ENCODE data around the gene NCOA1.
"Not testable (repeated sequence)": the region's sequence is repeated elsewhere in the genome, so short reads cannot be mapped to it uniquely, and the experiment has no call there.

Gene NCOA1

DNA sequence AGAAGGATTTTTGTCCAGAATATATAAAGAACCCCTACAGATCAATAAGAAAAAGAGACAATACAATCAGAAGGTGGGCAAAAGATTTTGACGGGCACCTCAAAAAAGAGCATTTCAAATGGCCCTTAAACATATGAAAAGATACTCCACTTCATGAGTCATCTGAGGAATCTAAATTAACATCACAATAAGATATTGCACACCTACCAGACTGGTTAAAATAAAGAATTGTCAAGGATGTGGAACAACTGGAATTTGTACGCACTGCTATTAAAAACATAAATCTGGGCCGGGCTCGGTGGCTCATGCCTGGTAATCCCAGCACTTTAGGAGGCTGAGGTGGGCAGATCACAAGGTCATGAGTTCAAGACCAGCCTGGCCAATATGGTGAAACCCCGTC is 17.0 kb upstream of the NCOA1 start:
- DNase-seq (ENCODE audit: low spot score): no peak

DNA sequence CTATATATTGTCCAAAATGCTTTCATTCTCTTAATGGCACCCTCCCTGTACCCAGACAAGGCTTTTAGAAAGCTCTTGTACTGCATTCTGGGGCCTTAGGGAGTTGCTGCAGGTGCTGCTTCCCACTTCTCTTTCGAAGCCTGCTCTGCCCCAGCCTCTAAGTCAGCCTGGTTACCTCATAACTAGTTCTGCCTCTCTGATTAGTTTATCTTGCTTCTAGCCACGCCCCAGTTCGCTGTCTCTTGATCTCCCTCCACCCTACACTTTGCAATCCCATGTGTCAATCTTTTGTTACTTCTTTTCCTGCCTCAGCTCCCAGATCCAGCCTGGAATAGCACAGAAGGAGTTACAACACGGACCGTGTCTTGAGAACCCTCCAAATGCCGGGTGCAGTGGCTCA is 13.8 kb upstream of the NCOA1 start:
- DNase-seq (ENCODE audit: low spot score): no peak

DNA sequence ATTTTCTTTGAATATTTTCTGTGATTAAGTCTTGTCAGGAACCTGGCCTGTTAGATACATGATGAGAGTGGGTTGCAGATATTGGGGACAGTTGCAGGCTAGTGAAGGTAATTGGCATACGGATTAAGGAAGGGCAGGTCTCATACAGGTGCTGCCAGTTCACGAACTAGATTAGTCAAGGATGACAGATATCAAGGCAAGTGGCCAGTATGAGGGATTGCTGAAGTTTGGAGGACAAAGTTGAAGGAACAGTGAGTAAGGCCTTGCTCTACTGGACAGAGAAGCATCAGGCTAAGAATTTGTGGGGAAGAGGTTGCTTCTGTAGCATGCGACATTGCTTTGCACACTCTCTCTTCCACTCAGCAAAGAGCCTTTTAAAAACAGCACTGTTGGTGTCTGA is 12.8 kb upstream of the NCOA1 start:
- no peak for DNase-seq (ENCODE audit: low spot score)

DNA sequence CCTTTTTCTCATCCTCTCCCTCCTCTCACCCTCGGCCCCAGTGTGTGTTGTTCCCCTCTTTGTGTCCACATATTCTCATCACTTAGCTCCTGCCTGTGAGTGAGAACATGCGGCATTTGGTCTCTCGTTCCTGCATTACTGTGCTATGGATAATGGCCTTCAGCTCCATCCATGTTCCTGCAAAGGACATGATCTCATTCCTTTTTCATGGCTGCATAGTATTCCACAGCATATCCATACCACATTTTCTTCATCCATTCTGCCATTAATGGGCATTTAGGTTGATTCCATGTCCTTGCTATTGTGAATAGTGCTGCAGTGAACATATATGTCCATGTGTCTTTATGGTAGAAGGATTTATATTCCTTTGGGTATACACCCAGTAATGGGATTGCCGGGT is 10.8 kb upstream of the NCOA1 start:
- no peak for DNase-seq (ENCODE audit: low spot score)

DNA sequence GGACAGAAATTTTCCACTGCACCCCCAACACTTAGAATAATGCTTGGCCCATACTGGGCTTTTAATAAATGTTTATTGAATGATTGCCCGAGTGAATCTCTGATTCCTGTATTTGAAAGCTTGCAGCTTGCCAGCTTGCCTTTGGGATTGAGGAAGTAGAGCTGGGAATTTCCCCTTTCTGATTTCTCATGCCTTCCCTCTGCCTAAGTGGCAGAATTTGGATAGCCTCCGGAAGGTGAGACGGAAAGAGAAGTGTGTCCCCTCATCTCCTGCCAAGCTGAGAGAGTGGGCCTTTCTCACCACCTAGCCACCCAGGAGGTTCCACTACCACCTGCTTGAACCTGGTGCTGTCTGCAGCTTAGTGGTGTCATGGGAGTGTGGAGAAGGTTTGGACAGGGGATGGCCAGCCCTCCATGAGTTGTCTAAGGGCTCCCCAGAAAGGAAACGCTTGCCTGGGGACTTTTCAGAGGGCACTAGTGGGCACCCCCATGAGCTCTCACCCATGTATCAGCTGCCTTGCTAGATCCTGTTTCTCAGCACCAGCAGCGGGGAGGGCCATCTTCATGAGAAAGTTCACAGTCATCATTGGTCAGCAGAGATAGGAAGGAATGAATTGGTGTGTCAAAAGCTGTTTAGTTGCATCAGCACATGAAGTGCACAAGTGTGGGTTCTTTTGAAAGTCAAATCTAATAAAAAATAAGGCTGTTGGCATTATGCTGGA is 8.6 kb upstream of the NCOA1 start:
- DNase-seq (ENCODE audit: low spot score): no peak

DNA sequence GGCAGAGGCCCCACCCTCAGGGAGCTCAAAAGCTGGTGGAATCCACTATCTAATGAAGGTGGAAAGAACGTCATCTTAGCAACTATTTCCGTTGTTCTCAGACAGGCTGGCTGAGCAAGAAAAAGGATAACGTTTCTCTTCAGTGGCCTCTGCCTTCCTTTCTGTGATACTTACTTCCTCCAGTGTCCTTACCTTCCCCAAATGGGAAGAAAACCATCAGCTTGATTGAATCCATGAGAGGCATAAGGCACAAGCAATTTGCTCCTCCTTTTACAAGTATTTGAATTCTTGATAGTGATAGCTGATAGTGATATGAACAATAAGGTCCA is 8.1 kb upstream of the NCOA1 start:
- no peak for DNase-seq (ENCODE audit: low spot score)

DNA sequence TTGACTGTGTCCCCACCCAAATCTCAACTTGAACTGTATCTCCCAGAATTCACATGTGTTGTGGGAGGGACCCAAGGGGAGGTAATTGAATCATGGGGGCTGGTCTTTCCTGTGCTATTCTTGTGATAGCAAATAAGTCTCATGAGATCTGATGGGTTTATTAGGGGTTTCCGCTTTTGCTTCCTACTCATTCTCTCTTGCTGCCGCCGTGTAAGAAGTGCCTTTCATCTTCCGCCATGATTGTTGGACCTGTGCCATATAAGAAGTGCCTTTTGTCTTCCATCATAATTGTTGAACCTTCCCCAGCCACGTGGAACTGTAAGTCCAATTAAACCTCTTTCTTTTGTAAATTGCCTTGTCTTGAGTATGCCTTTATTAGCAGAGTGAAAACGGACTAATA is 6.4 kb upstream of the NCOA1 start:
- DNase-seq (ENCODE audit: low spot score): not testable (repeated sequence)

DNA sequence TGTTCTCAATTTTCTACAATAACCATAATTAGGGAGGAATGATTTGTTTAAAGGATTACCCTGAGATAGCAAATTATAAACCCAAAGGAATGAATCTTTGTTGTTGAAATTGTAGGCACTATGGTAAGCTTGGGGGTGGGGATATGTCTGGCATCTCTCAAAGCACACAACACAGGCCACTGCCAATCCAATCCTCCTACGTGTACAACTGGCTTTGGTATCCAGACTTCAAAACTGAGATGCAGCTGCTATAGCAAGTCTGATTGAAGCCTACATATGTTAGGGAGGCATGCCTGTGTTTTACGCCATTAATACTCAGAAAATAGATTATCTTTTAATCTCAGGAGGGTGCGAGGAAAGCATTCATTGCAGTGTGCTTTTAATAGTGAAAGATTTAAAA is 5.9 kb upstream of the NCOA1 start:
- DNase-seq (ENCODE audit: low spot score): no peak

DNA sequence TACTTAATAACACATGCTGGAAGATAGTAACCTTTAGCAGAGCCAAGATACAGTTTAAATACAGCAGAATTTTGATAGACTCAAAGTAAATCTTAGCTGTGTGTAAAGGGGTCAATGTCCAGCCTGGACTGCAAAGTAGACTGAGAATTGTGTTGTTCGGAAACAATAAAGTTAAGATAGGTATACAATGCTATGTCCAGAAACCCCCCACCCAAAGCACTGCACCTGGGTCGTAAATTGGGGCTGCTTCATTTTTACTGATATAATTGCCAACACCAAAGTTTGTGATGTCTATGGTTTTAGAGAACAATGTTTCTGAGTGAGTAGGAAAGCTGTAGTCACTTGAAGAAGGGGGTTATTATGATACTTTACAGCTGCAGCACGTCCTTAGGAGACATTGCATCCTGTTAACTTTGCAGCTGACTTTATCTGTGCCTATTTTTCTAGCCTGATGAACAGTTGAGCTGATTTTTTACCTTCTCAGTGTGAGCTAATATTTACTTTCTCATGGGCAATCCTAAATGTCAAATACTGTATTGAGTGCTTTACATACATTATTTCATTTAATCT is 4.3 kb upstream of the NCOA1 start:
- DNase-seq (ENCODE audit: low spot score): no peak

DNA sequence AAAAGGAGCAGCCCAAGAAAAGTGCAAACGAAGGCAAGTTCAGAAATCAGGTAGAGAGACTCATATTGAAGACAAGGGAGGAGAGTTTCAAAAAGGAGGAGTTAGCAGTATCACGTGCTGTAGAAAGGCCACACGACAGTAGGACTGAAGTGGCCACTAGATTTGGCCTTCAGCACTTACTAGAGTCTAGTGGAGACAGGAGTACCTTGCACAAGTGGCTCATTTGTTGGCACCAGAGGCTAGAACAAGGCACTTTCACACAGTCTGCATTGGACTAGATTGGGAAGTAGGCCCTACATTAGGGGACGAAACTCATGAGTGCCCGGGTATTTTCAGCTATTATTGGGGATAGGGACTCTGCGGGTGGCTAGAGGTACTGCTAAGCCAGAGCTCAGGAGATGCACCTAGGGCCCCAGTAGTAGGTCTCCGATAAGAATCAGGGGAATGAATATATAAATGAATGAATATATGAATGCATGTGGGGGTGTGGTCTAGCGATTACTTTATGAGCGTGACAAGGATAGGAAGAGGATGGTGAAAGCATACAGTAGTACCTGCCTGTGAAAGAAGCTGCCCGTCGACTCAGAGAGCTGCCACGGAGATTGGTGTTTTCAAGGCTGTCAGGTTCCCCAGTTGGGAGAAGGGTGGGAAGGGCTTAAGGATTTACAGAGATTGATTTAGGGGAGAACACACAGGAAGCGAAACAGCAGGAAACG is 1.4 kb upstream of the NCOA1 start:
- DNase-seq (ENCODE audit: low spot score): no peak

DNA sequence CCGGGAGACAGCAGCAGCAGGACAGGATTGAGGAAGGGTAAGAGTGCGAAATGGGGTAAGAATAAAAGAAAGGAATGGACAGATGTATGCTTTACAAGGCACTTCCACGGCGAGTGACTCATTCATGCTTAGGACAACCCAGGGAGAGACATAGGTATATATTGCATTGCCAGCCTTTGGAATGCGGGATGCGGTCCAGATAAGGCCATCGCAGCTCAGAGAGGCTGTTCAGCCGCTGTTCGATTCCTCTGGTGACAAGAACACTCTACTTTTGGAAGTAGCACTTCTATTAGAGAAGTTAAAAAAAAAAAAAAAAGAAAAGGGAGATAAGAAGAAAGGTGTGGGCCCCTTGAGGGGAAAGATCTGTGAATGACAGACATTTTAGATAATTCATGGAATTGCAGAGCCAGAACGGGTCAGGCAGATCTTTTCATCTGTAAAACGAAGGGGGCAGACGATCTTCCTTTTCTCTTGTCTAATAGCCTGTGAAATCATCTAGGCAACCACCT is 819 bp upstream of the NCOA1 start:
- DNase-seq (ENCODE audit: low spot score): peak; percentile 13

DNA sequence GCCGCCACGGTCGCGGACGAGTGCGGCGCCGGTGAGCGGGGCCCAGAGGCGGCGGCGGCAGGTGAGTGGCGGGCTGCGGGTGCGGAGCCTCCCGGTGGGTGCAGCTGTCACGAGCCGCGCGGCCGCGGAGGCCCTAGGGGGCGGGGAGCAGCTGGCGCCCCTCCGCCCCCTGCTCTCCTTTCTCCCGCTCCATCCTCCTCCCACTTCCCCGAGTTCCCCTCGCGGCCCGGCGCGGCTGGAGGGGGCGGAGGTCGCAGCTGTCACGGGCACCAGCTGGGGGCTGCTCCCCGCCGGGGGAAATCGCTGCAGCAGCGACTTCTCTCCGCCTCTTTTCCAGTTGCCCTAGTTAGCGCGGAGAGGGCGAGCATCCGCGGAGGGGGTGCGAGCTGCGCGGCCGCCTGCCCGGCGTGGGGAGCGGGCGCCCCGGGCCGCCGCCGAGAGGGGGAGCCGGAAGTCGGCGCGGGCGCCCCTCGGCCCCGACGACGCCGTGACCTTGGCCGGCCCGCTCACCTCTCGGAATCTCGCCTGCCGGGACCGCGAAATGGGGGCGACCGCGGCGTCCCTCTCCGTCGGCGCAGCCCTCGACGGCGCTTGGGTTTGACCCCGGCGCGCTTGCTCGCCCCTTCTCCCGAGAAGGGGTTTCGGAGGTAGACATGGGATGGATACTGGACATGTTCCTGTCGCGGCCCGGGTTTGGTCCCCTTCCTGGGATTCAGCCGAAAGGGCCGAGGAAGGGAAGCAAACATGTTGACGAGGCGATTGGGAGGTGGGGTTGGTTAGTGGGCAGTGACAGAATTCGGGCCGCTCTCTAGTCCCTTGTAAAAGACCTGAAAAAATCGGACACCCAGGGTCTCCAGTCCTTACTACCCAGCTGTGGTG is 727 bp downstream of the NCOA1 start:
- peak; percentile 59 for DNase-seq (ENCODE audit: low spot score)

DNA sequence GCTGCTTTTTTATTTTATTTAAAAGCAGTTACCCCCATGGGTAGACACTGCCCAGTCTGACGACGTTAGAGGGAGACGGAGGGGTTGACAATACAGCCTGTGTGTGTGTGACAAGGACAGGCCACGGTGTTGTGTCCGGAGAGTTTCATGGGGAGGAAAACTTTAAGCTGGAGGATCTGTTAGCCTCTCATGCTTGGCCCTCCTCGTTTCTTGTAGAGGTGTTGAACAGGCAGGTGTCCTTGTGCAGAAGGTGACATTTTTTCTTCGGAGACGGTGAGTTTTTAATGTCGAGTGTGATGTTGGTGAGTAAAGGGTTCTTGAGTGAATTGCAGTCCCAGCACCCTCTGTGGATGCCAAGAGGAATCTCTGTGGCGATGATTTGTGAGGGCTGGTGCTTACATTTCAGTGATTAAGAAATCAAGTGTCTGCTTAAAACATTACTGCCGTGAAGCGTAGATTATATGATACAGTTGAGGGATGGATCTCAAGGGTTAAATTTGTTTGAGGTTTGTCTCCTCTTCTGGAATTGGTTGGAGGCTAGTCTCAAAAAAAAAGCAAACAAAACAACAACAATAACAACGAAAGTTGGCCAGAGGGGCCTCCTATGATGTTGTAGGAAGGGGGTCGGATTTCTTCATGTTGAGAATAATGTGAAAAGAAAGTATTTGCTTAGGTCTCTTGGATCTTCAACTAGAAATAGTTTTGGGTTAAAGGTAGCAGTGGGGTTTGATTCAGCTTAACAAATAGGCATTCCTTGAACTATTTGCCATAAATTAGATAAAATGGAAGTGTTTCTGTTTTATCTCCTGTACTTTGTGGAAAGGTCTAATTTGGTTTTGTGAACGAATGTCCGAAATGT is 1.6 kb downstream of the NCOA1 start:
- DNase-seq (ENCODE audit: low spot score): no peak

DNA sequence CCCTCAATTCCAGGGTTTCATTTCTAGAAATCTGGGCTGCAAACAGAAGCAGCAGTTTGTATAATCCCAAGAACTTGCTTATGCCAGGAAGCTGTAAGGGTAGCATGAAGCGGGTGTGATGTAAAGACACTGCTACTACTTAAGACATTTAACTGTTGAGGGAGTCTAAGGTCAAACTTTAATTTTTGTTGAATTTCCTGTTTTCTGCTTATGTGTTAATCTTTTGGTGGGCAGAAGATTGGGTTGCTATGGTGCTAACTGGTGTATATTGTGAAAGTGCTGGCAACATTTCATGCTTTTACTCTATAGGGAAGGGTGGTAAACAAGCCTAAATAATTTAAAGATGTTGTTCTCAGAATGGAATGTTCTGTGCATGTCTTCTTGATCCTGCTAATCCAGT is 2.7 kb downstream of the NCOA1 start:
- DNase-seq (ENCODE audit: low spot score): no peak

DNA sequence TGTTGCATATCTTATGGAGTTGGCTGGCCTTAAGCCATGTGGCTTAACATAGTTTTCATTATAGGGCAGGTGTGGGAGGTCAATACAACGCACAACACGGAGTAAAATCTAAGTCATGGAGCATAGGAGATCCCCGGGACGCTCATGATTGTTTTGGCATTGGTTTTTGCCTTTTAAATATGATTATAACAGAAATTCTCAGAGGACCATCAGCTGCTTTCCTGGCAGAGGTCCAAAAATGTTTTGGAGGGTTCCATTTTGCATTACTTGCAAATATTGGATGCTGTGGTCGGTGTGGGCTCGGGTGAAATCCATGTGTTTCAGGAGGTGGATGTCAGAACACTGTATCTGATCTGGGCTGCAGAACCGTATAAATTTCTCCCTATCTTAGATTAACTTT is 3.4 kb downstream of the NCOA1 start:
- no peak for DNase-seq (ENCODE audit: low spot score)

DNA sequence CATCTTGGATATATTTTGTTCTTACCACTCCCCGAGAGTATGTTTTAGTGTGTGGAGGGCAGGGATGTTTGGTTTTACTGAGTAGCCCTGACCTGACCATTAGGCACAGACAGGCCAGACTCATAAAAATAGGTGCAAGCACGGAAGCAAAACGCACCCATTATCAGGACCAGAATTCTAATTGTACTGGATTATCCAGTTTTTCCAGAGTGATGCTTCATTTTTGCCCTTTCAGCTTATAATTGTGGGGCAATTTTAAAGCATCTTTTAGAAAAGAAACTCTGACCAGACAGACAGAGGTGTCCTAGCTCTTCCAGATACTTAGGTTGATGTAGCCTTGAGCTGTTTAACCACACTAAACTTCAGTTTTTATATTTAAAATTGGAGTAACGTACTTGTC is 4.4 kb downstream of the NCOA1 start:
- DNase-seq (ENCODE audit: low spot score): no peak

DNA sequence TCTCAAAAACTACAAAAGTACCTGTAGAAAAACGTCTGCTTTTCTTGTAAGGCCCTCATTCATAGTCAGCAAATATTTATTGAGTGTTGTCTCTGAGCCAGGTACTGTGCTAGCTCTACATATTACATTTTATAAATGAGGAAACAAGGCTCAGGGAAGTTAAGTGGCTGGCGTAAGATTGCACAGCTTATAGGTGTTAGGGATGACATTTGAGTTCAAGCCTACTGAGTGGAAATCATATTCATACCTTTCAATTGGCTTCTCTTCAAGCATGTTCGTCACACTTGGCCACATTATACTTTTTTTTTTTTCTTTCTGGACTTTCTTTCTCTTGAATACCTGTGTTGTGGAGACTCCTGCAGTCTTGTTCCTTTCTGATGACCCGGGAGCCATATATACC is 5.9 kb downstream of the NCOA1 start:
- no peak for DNase-seq (ENCODE audit: low spot score)

DNA sequence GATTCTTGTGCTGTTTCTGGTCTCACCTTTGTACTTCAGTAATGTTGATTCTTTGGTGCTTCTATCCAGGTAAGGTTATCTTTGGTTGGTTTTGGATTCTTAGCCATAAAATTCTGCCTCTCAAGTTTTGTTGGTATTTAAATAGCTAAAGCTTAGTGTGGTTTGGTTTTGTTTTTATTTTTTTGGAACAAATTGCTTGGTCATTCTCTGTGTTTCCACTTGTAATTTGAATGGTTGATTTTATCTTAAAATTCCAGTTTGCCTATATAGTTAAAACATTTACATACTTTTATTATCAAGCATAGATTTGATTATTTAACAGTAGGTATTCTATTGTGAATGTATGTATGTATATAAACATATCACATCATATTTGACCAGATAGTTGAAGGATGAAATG is 6.6 kb downstream of the NCOA1 start:
- no peak for DNase-seq (ENCODE audit: low spot score)

DNA sequence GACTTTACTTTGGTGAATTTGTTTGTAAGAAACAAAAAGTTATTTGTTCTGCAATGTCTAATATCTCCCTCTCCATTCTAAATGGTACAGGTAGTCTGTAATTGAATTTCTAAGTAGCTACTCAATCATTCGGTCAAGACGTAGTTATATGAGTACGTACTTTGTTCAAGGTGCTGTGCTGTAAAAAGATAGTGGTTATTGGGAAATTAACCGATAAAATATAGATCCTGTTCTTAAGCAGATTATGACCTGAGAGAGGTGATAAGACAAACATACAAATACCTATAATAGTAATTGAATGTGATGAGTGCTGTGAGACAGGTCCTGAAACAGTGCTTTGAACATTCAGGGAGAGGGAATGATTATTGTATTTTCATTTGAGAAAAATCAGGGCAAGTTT is 7.1 kb downstream of the NCOA1 start:
- no peak for DNase-seq (ENCODE audit: low spot score)

DNA sequence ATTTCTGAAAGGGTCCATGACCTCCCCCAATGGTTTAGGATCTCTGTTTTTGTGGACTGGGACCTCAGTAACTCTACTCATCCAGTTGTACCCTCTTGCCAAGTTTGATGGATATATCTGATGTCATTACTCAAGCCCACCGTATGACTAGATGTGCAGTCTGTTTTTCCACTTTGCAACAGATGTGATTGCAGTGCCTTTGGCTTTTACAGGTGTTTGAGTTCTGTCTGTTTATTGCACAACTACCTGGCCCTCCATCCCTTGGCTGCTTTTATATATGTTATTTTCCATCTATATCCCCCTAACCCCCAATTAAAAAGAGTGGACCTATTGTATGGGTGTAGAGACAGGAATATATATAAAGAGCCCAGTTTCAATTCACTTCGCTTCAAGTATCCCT is 10.8 kb downstream of the NCOA1 start:
- no peak for DNase-seq (ENCODE audit: low spot score)

DNA sequence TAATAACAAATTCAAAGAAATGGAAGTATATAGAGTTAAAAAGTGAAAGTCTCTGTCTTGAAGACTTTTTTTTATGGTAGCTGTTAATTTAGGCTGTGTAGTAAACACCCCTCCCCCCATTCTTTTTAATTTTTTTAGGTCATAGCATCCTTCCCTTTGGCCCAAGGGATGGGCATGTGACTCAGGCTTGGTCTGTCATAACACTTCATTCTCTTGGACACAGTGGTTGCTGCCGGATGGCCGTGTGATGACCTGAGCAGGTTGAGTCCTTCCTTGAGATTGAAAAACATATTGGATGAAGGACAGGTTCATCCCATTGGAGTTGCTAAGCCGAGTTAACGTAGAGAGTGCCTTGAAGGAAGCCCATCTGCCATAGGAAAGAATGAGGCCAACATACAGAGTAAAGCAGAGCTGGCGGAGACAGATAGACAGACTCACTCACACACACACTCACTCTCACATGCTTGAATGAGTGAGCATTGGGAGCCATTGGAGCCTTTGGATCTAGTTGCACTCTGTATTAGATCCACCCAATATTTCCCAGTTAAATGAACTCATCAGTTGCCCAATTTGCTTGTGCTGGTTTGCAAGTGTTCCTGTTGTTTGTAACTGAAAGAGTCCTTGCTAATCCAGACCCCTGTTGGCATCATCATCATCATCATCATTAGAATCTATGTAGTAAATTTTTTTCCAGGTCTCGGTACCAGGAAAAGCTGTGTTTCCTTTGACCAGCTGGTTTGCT is 14.7 kb downstream of the NCOA1 start:
- no peak for DNase-seq (ENCODE audit: low spot score)
